Endodermal cell (in vitro differentiated cells): ENCODE data around the gene CD180. TPM values are rescaled to one million over a fixed set of nuclear protein-coding genes. Genes with fewer than 3 reads are reported as not detected.

Experiments
- DNase-seq: peaks from one replicate; pipeline ENCODE4 v3.0.0-alpha.2; 2017
- H3K27ac ChIP-seq: 2 replicates; pipeline ENCODE4 v1.5.1; 2013; ENCODE audit warnings: mild to moderate bottlenecking, low read depth, low read length, moderate library complexity
- H3K27me3 ChIP-seq: 2 replicates; pipeline ENCODE4 v1.6.1; 2013; ENCODE audit warnings: mild to moderate bottlenecking, low read length, moderate library complexity; ENCODE audit not compliant: insufficient read depth, control insufficient read depth, poor library complexity, severe bottlenecking
- H3K36me3 ChIP-seq: 2 replicates; pipeline ENCODE4 v1.7.0; 2013; ENCODE audit warnings: mild to moderate bottlenecking, low read length, moderate library complexity; ENCODE audit not compliant: control insufficient read depth, insufficient read depth
- H3K4me1 ChIP-seq: one replicate; pipeline ENCODE4 v1.7.0; 2013; ENCODE audit warnings: low read length; ENCODE audit not compliant: control insufficient read depth, insufficient read depth
- H3K4me3 ChIP-seq: 2 replicates; pipeline ENCODE4 v1.5.1; 2013; ENCODE audit warnings: mild to moderate bottlenecking, low read length, moderate library complexity
- H3K9ac ChIP-seq: 2 replicates; pipeline ENCODE4 v1.6.1; 2013; ENCODE audit warnings: mild to moderate bottlenecking, low read length, moderate library complexity; ENCODE audit not compliant: poor library complexity, severe bottlenecking; ENCODE audit errors: extremely low read depth
- H3K9me3 ChIP-seq: 2 replicates; pipeline ENCODE4 v1.6.1; 2013; ENCODE audit warnings: mild to moderate bottlenecking, low read length, moderate library complexity; ENCODE audit not compliant: control insufficient read depth
- H3K27ac Mint-ChIP-seq: 2 replicates; pipeline ENCODE4 v1.8.0; 2020; ENCODE audit warnings: mixed read lengths
- H3K27me3 Mint-ChIP-seq: 2 replicates; pipeline ENCODE4 v1.8.0; 2021; ENCODE audit warnings: mild to moderate bottlenecking, mixed read lengths; ENCODE audit not compliant: insufficient read depth
- H3K36me3 Mint-ChIP-seq: 2 replicates; pipeline ENCODE4 v1.8.0; 2020; ENCODE audit warnings: low read depth, mixed read lengths
- H3K4me1 Mint-ChIP-seq: 2 replicates; pipeline ENCODE4 v1.8.0; 2020; ENCODE audit warnings: mixed read lengths
- H3K4me3 Mint-ChIP-seq: 2 replicates; pipeline ENCODE4 v1.8.0; 2020; ENCODE audit warnings: mild to moderate bottlenecking, moderate library complexity, mixed read lengths
- H3K9me3 Mint-ChIP-seq: 2 replicates; pipeline ENCODE4 v1.8.0; 2020; ENCODE audit warnings: mild to moderate bottlenecking, mixed read lengths
- CTCF ChIP-seq: fragments of 200-600 bp; sonication (generic); conservative IDR thresholded peaks from 2 replicates; pipeline ENCODE4 v1.5.0; 2021; ENCODE audit warnings: antibody characterized with exemption, mild to moderate bottlenecking
- WGBS, 2 experiments: methylation state at CpG; one replicate each; pipeline versions ENCODE4 v1.1.5 to v1.1.7; 2013; ENCODE audit warnings: missing lambda C conversion rate in 2 of 2, mixed read lengths in 1 of 2; ENCODE audit not compliant: insufficient coverage in 1 of 2, insufficient read length in 1 of 2; 5-methylcytosine and 5-hydroxymethylcytosine counted together
- total RNA-seq, 2 donors: library from RNA; stranded (reverse); fragmentation: NEBNext Ultra II Directional in 1 of 2; extraction: Animal tissue kit (Norgen Biotek cat#: 25700) in 1 of 2; gene quantifications; 2 replicates in 1 of 2; 3 replicates in 1 of 2; pipeline ENCODE4 v1.2.1, GENCODE V29; 2021

Gene CD180
- total RNA-seq, 2 donors from 2014 or later: not detected

GRCh38 chr5:67166460-67167285 lies 29.9 kb downstream of the CD180 start:
- Histone ChIP-seq H3K36me3 (peaks cover 7% of the 10 kb centered on the region), H3K9ac (no peak overlapping the region), H3K27ac (no peak overlapping the region), H3K4me3 (no peak overlapping the region), H3K27me3 (no peaks in the 10 kb centered on the region), H3K4me1 (peaks cover 7% of the 10 kb centered on the region), H3K9me3 (no peaks in the 10 kb centered on the region)
- WGBS, 2 experiments: 82 to 84% methylated on average over 20 to 30 of the region's 31 CpGs
- peak; percentile 52 for TF ChIP-seq CTCF
- H3K27ac Mint-ChIP-seq: peak overlapping the region; percentile 91
- peaks cover 13% of the 10 kb centered on the region for H3K4me1 Mint-ChIP-seq
- H3K9me3 Mint-ChIP-seq: no peaks in the 10 kb centered on the region
- H3K27me3 Mint-ChIP-seq: no peaks in the 10 kb centered on the region
- H3K4me3 Mint-ChIP-seq: peak overlapping the region; percentile 48
- H3K36me3 Mint-ChIP-seq: peaks cover 12% of the 10 kb centered on the region
- DNase-seq: no peak

DNA sequence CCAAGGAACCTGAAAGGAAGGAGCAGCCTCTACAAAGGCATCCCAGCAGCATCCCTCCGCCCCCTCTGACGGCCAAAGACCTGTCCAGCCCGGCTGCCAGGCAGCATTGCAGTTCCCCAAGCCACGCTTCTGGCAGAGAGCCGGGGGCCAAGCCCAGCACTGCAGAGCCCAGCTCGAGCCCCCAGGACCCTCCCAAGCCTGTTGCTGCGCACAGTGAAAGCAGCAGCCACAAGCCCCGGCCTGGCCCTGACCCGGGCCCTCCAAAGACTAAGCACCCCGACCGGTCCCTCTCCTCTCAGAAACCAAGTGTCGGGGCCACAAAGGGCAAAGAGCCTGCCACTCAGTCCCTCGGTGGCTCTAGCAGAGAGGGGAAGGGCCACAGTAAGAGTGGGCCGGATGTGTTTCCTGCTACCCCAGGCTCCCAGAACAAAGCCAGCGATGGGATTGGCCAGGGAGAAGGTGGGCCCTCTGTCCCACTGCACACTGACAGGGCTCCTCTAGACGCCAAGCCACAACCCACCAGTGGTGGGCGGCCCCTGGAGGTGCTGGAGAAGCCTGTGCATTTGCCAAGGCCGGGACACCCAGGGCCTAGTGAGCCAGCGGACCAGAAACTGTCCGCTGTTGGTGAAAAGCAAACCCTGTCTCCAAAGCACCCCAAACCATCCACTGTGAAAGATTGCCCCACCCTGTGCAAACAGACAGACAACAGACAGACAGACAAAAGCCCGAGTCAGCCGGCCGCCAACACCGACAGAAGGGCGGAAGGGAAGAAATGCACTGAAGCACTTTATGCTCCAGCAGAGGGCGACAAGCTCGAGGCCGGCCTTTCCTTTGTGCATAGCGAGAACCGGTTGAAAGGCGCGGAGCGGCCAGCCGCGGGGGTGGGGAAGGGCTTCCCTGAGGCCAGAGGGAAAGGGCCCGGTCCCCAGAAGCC lies 30.8 kb downstream of the CD180 start:
- H3K4me3 Mint-ChIP-seq: peak overlapping the region; percentile 48
- Histone ChIP-seq H3K36me3 (peaks cover 7% of the 10 kb centered on the region), H3K27ac (no peak overlapping the region), H3K9ac (no peak overlapping the region), H3K4me3 (no peak overlapping the region), H3K4me1 (peaks cover 8% of the 10 kb centered on the region), H3K27me3 (no peaks in the 10 kb centered on the region), H3K9me3 (no peaks in the 10 kb centered on the region)
- TF ChIP-seq CTCF: peak; percentile 94
- peaks cover 22% of the 10 kb centered on the region for H3K4me1 Mint-ChIP-seq
- peak; percentile 96 for DNase-seq
- H3K9me3 Mint-ChIP-seq: no peaks in the 10 kb centered on the region
- H3K36me3 Mint-ChIP-seq: peaks cover 12% of the 10 kb centered on the region
- no peaks in the 10 kb centered on the region for H3K27me3 Mint-ChIP-seq
- H3K27ac Mint-ChIP-seq: peak overlapping the region; percentile 91
- WGBS, 2 experiments: 59 to 69% methylated on average over 25 to 36 of the region's 36 CpGs

- H3K4me1 Mint-ChIP-seq: peaks cover 26% of the 10 kb centered on the region
- no peak overlapping the region for H3K27ac Mint-ChIP-seq
- no peak overlapping the region for H3K27ac ChIP-seq
- H3K4me1 ChIP-seq: peaks cover 8% of the 10 kb centered on the region
- TF ChIP-seq CTCF: no peak
- no peak overlapping the region for H3K4me3 Mint-ChIP-seq
- H3K36me3 Mint-ChIP-seq: peaks cover 12% of the 10 kb centered on the region
- DNase-seq: no peak
- peaks cover 7% of the 10 kb centered on the region for H3K36me3 ChIP-seq
- H3K9me3 Mint-ChIP-seq: no peaks in the 10 kb centered on the region
- no peak overlapping the region for H3K9ac ChIP-seq
- no peak overlapping the region for H3K4me3 ChIP-seq
- 91 to 94% methylated on average over 12 to 17 of the region's 17 CpGs for WGBS, 2 experiments
- H3K9me3 ChIP-seq: no peaks in the 10 kb centered on the region
- H3K27me3 Mint-ChIP-seq: no peaks in the 10 kb centered on the region
- H3K27me3 ChIP-seq: no peaks in the 10 kb centered on the region
These were observed 31.6 kb downstream of the CD180 start for GRCh38 chr5:67164856-67165525.
